CD4-positive, alpha-beta T cell treated with Interferon alpha-2 for 1 hour (primary cell): ENCODE measurements around the gene KRT1.

Experiments
- DNase-seq, 2 donors: peaks; one replicate each; pipeline ENCODE4 v3.0.0-alpha.2; 2020 to 2022

Gene KRT1

GRCh38 chr12:52659395-52659794 is 20.8 kb downstream of the KRT1 start:
- DNase-seq: no peak

- no peak for DNase-seq
Measured at GRCh38 chr12:52658196-52658595, 22.0 kb downstream of the KRT1 start.

GRCh38 chr12:52657250-52657902 is 22.8 kb downstream of the KRT1 start:
- DNase-seq: no peak

- DNase-seq: no peak
Measured at GRCh38 chr12:52656616-52657015, 23.6 kb downstream of the KRT1 start.

GRCh38 chr12:52655720-52656124 is 24.5 kb downstream of the KRT1 start:
- DNase-seq: no peak

- DNase-seq: no peak
Measured at GRCh38 chr12:52655251-52655650, 25.0 kb downstream of the KRT1 start.

- no peak for DNase-seq
Measured at GRCh38 chr12:52651726-52652261, 28.4 kb downstream of the KRT1 start, which contains the start of gene KRT2. KRT2 (minus strand) TSS chr12:52652211; CDS start chr12:52652142, 69 bp downstream.

- no peak for DNase-seq
Measured at GRCh38 chr12:52650520-52651081, 29.6 kb downstream of the KRT1 start.

- DNase-seq: no peak
Measured at GRCh38 chr12:52649066-52649465, 31.1 kb downstream of the KRT1 start.

- DNase-seq: no peak
Measured at GRCh38 chr12:52648012-52648550, 32.1 kb downstream of the KRT1 start.

- no peak for DNase-seq
Measured at GRCh38 chr12:52647601-52648000, 32.6 kb downstream of the KRT1 start.

- DNase-seq: no peak
Measured at GRCh38 chr12:52646613-52647012, 33.6 kb downstream of the KRT1 start.

- DNase-seq: no peak
Measured at GRCh38 chr12:52645982-52646381, 34.2 kb downstream of the KRT1 start.

GRCh38 chr12:52645120-52645761 is 35.0 kb downstream of the KRT1 start:
- DNase-seq: peak; percentile 42 to 60

- DNase-seq: no peak
Measured at GRCh38 chr12:52644078-52644415, 36.2 kb downstream of the KRT1 start.

- DNase-seq: no peak
Measured at GRCh38 chr12:52643233-52644077, 36.8 kb downstream of the KRT1 start.

- DNase-seq: no peak
Measured at GRCh38 chr12:52641468-52641867, 38.7 kb downstream of the KRT1 start.

- no peak for DNase-seq
Measured at GRCh38 chr12:52637299-52637698, 42.9 kb downstream of the KRT1 start.

- DNase-seq: no peak
Measured at GRCh38 chr12:52636592-52637258, 43.5 kb downstream of the KRT1 start.

GRCh38 chr12:52636189-52636588 is 44.0 kb downstream of the KRT1 start:
- DNase-seq: no peak

GRCh38 chr12:52634266-52635056 is 45.7 kb downstream of the KRT1 start:
- no peak for DNase-seq

GRCh38 chr12:52633383-52633782 is 46.8 kb downstream of the KRT1 start:
- DNase-seq: peak in 1 of 2 donors; percentile 29
